Adrenal gland (tissue), 5 donors: ENCODE measurements around the gene DDIT4L.

ENCODE experiments used
- POLR2A ChIP-seq, 2 donors: fragments of 450-650 bp; IDR thresholded peaks; one replicate each; pipeline ENCODE4 v1.6.1; 2017; ENCODE audit warnings: antibody characterized with exemption in 2 of 2, mild to moderate bottlenecking in 2 of 2, moderate library complexity in 1 of 2
- TF ChIP-seq, protein P1 (sequence below), 6 experiments: fragments of 450-650 bp in 4 of 6; fragments of 200-600 bp in 2 of 6; sonication (generic) in 1 of 6; IDR thresholded peaks; 1 replicate in 5 of 6; 2 replicates in 1 of 6; pipeline versions ENCODE4 v1.5.1 to v1.8.0; 2016 to 2021; ENCODE audit warnings: antibody characterized with exemption in 6 of 6, mild to moderate bottlenecking in 2 of 6, moderate library complexity in 1 of 6
- donor health status: DM: no; HTN: no; CAD: no.

DNA sequence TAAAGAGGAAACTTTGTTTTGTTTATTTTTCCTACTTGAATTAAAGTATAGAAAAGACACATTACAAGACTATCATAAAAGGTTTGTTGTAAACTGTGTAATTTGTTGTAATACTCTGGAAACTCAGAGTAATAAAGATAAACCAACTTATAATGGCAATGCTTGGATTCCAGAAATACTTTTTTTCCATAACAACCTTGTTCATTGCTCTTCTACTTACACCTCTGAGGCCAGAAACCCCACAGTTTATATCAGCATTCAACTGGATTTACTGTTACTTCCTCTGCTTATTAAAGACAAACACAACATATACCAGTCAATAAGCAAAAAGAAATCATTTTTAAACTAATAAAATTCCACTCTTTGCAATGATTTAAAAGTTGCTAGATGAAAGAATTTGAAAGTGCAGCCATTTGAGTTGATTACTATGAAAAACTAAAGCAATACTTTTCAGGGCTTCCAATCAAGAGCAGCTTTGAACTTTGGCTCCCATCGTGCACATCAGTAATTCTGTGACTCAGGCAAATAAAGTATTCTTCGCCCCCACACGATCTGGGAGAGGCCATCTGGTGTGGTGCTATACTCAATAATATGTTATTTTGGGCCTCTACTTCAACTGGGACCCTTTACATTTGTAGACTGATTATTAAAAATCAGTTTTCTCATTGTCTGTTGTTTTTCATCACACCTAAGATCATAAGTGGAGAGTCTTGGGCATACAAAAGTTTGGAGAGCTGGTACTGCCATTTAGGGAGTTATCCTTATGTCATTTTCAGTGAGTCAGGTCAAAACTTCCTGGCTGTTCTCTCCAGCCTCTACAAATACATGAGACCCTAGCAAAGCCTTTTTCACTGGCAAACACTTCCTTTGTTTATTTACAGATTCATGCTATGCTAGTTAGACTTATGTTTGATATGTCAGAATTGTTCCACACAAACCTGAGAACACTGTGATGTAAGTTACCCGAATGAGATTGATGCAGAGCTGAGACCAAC lies 20.5 kb downstream of the DDIT4L start:
- TF ChIP-seq POLR2A (IDR thresholded peaks at IDR 0.05), result no peak
- TF ChIP-seq, protein P1, sequence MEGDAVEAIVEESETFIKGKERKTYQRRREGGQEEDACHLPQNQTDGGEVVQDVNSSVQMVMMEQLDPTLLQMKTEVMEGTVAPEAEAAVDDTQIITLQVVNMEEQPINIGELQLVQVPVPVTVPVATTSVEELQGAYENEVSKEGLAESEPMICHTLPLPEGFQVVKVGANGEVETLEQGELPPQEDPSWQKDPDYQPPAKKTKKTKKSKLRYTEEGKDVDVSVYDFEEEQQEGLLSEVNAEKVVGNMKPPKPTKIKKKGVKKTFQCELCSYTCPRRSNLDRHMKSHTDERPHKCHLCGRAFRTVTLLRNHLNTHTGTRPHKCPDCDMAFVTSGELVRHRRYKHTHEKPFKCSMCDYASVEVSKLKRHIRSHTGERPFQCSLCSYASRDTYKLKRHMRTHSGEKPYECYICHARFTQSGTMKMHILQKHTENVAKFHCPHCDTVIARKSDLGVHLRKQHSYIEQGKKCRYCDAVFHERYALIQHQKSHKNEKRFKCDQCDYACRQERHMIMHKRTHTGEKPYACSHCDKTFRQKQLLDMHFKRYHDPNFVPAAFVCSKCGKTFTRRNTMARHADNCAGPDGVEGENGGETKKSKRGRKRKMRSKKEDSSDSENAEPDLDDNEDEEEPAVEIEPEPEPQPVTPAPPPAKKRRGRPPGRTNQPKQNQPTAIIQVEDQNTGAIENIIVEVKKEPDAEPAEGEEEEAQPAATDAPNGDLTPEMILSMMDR (IDR thresholded peaks at IDR 0.05), result no peak
